Activated CD8-positive, alpha-beta memory T cell treated with anti-CD3 and anti-CD28 coated beads, Interleukin-2, amount 50 U/mL, for 24 hours (primary cell): Measurements from ENCODE around the gene MEX3C.

ENCODE experiments used
- DNase-seq: peaks from one replicate; pipeline ENCODE4 v3.0.0-alpha.2; 2020; ENCODE audit errors: extremely low read depth

The MEX3C gene

GRCh38 chr18:51197661-51198424, at the start of gene MEX3C:
TSS of gene MEX3C (minus strand) at chr18:51197681. CDS start at chr18:51197320, 361 bp downstream.
- peak; percentile 99 for DNase-seq

GRCh38 chr18:51241226-51241625, 43.7 kb upstream of the MEX3C start:
- DNase-seq, result no peak

- no peak for DNase-seq
Measured at GRCh38 chr18:51236225-51236624, 38.7 kb upstream of the MEX3C start.

- no peak for DNase-seq
Measured at GRCh38 chr18:51235009-51235789, 37.7 kb upstream of the MEX3C start.

- DNase-seq, result no peak
Measured at GRCh38 chr18:51234117-51235008, 36.9 kb upstream of the MEX3C start.

GRCh38 chr18:51229328-51229727, 31.8 kb upstream of the MEX3C start:
- DNase-seq, result no peak

- DNase-seq, result no peak
Measured at GRCh38 chr18:51227660-51228059, 30.2 kb upstream of the MEX3C start.

- DNase-seq, result no peak
Measured at GRCh38 chr18:51226587-51227350, 29.3 kb upstream of the MEX3C start.

GRCh38 chr18:51226068-51226467, 28.6 kb upstream of the MEX3C start:
- DNase-seq, result no peak

- DNase-seq, result no peak
Measured at GRCh38 chr18:51212606-51213005, 15.1 kb upstream of the MEX3C start.

- DNase-seq, result no peak
Measured at GRCh38 chr18:51211552-51211951, 14.1 kb upstream of the MEX3C start.

GRCh38 chr18:51196811-51197660, 445 bp downstream of the MEX3C start:
- DNase-seq, result no peak

GRCh38 chr18:51196118-51196810, 1.2 kb downstream of the MEX3C start:
- no peak for DNase-seq

GRCh38 chr18:51195451-51196117, 1.9 kb downstream of the MEX3C start:
- DNase-seq, result no peak

GRCh38 chr18:51195086-51195450, 2.4 kb downstream of the MEX3C start:
- DNase-seq, result no peak

GRCh38 chr18:51194604-51195003, 2.9 kb downstream of the MEX3C start:
- DNase-seq, result no peak

GRCh38 chr18:51193621-51194287, 3.7 kb downstream of the MEX3C start:
- no peak for DNase-seq

- no peak for DNase-seq
Measured at GRCh38 chr18:51192696-51193095, 4.8 kb downstream of the MEX3C start.

GRCh38 chr18:51192026-51192425, 5.5 kb downstream of the MEX3C start:
- no peak for DNase-seq
